LHCN-M2 (cell line): ENCODE results near the gene KIFC3. TPM values are rescaled to one million over a fixed set of nuclear protein-coding genes. Genes with fewer than 3 reads are reported as not detected.
"Not testable (repeated sequence)": the region's sequence is repeated elsewhere in the genome, so short reads cannot be mapped to it uniquely, and the experiment has no call there.

ENCODE experiments used
- DNase-seq: peaks from one replicate; pipeline ENCODE4 v3.0.0-alpha.2; 2012; ENCODE audit warnings: low read depth
- total RNA-seq: library from RNA; depleted of rRNA; stranded (reverse); fragments of >200 nt; gene quantifications from 2 replicates; pipeline ENCODE4 v1.2.3, GENCODE V29; 2014

The KIFC3 gene
- total RNA-seq, 1 experiment from 2014 or later: 77.4 TPM

DNA sequence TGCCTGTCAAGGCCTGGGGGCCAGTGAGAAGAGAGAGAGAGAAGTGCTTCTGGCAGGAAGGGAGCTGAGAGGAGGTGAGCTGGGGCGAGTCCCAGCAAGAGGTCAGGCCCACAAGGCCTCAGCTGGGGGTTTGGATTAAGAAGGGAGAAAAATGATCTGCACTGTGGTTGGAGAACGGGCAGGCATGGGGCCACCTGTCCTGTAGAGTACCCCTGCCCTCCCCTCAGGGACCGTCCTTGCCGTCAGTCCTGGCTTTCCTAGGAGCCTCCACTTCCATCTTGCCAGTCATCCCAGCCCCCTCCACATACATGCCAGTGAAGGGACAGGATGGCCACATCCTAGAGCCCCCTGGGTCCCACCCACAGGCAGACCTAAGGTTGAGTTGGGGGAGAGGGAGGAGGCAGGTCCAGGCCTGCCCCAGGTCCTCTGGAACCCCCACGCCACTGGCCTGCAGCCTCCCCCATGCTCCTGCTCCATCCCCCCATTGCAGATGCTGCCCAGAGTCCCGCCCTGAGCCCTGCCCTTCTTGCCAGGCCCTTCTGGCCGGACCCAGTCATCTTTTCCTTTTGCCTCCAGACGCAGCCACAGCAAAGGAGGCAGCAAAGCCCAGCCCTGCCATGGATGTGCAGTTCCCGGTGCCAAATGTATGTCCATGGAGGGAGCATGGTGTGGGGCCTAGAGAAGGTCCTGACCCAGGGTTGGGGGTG lies 47.8 kb downstream of the KIFC3 start:
- no peak for DNase-seq

DNA sequence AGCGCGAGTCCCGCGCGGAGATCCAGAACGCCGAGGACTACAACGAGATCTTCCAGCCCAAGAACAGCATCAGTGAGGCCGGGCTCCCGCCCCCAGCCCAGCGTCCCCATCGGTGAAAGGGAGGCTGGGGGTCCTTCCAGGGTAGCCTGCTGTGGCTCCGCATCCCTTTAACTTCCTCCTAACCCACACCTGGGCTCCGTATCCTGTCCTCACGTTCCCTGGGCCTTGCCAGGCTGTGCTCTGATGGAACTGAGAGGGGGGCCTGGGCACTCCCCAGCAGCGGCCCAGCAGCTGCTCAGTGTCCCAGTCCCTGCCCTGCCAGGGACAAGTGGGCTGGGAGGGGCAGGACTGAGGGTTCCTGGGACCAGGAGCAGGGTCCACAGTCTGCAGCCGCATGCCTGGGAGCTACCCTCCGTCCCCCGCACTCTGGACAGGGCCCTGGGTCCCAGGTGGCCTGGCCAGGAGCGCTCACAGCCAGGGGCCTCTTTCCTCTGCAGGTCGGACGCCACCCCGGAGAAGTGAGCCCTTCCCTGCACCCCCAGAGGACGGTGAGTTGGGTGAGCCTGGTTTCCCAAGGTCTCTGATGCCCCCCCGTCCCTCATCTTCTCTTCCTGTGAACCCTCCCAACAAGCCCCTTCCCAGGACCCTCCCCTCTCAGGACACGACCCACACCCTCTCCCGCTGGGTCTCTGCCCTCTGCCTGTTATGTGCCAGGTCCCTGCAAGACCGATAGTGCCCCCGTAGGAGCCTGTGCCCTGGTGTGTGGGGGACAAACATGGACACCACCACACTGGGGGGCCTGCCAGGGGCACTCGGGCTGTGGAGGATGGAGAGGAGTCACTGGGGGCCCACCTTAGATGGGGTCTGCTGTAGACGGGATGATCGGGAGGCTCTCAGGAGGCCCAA lies 48.6 kb downstream of the KIFC3 start:
- no peak for DNase-seq

DNA sequence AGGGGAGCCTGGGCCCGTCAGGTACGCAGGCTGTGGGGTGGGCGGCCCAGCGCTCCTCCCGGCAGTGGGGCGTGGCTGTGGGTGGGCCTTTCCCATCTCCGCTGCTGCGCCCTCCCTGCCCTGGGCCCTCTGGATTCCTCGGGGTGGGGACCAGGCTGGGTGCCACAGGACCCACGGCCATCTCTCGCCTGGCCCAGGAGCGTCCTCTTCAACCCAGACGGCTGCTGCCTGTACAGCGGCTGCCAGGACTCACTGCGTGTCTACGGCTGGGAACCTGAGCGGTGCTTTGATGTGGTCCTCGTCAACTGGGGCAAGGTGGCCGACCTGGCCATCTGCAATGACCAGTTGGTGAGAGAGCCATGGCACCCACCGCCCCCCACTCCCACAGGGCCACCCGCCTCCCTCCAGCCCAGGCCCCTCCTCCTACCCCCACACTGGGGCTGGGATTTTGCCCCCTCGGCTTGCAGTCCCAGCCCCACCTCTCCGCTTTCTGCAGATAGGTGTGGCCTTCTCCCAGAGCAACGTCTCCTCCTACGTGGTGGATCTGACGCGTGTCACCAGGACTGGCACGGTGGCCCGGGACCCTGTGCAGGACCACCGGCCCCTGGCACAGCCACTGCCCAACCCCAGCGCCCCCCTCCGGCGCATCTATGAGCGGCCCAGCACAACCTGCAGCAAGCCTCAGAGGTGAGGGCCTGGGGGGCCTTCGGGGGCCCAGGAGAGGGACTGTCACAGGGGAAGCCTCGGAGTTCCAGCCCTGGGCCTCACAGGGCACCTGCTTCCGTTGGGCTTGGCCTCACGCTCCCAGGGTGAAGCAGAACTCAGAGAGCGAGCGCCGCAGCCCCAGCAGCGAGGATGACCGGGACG lies 49.5 kb downstream of the KIFC3 start:
- DNase-seq: no peak

DNA sequence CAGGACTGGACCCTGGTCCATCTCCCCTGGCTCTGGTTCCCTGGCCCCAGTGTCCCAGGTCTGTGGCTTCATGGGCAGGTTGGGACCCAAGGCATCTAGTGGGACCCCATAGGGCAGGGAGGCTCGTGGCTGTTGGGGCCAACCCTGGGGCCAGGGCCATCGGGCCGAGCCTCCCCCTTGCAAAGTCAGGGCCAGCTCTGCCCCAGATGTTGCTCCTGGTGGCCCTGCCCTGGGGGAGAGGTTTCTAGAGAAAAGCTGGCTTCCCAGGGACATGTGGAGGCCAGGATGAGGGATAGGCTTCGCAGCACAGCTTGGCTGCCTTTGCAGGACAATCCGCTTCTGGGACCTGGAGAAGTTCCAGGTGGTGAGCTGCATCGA lies 50.1 kb downstream of the KIFC3 start:
- no peak for DNase-seq

DNA sequence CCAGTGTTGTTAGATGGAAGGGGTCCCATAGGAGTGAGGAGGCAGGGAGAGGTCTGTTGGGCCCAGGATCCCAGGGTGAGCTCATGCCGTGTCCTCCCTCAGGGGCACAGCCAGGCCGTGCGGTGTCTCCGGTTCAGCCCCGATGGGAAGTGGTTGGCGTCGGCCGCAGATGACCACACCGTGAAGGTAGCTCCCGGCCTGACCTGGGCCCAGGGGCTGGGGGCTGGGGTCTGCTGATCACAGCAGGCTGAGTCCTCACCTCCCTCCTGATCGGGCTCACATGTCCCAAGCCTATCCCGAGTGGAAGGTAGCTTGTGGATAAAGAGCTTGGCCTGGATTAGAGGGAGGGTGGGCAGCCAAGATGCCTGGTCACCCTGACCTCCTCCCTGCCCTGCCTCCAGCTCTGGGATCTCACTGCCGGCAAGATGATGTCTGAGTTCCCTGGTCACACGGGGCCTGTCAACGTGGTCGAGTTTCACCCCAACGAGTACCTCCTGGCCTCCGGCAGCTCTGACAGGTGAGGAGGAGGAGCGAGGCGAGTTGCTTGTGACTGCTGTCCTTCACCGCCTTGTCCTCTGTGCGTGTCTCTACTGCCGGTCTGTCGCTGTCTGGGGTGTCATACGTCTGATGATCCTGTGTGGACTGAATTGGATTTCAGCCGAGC lies 50.6 kb downstream of the KIFC3 start:
- DNase-seq: no peak

DNA sequence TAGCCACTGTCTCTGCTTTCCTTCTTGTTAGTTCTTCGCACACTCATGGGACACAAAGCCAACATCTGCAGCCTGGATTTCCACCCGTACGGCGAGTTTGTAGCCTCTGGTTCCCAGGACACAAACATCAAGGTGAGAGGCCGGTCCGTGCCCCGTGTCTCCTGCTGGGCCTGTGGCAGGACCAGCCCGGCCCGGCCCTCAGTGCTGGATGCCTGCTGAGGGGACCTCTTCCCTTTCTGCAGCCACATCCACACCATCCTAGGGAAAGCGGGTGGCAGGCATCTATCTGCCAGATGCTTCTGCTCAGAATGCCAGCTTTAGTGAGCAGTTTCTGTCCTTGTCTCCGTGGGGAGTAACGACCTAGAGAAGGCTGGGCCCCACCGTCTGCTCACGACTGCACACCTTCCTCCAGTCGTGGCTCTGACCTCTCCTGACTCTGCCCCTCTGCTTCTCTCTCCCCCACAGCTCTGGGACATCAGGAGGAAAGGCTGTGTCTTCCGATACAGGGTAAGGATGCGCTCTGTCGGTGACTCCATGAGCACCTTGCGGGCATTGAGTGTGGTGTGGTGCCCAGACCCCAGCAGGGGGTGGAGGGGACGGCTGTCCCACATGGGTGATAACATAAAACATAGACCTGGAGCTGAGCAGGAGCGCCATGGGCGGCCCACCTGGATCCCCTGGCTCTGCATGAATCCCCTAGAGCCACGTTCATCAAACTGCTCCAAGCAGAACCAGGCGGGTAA lies 51.3 kb downstream of the KIFC3 start:
- no peak for DNase-seq

DNA sequence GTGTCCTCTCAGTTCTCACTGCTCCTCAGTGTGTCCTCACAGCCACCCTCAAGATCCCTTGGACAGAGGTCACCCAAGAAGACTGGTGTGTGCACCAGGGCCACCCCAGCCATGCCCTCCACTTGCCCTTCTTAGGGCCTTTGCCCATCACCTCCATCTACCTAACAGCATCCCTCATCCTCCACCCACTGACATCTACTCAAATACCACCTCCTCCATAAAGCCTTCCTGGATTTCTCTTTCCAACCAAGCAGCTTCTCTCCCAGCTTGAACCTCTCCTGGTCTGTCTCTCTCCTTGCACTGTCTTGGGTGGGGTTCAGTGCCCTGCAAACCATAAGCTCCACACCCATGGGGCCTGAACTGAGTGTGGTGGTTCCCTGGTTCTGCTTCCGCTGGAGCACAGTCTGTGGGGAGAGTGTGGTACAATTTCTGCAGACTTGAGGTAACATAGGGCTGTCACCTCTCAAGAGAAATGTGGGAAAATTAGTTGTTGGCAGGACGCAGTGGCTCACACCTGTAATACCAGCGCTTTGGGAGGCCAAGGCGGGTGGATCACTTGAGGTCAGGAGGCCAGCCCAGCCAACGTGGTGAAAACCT lies 52.3 kb downstream of the KIFC3 start:
- no peak for DNase-seq

DNA sequence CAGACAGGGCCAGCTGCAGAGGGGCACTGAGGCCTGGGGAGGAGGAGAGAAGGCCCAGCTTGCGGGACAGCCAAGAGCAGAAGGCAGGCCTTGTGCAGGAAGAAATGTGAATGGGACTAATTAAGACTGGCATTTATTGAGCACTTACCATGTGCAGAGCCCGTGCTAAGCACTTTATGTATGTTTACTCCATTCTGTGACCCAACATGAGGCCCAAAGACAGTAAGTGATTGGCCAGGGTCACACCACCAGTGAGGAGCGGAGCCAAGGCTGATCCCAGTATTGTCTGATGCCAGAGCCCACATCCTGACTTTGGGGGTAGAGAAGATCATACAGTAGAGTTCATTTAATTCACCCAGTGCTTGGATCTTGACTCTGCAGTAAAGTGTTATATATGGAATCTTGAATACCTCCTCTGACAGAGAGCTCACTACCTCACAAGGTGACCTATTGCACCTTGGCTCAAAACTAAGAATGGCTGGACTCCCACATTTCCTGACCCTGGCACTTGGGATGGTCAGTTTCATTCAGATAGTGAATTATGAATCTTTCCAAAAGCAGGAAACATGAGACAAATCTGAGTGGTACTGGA lies 53.1 kb downstream of the KIFC3 start:
- no peak for DNase-seq

DNA sequence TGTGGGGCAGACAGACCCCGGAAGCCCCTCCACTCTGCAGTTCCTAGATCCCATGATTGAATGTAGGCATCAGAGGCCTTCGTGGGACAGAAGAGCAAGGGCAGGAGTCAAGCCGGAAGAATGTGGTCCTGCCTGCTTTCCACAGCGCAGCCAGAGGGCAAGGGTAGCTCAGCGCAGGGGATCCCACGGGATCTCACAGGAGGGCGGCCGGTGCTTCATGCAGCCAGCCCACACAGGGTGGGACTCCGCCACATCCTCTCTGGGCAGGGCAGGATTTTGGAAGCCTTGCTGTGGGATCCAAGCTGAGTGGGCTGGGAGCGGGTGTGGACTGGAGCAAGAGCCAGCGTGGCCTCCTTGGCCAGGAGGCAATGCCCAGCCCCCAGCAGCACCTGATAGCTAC lies 53.7 kb downstream of the KIFC3 start:
- no peak for DNase-seq

DNA sequence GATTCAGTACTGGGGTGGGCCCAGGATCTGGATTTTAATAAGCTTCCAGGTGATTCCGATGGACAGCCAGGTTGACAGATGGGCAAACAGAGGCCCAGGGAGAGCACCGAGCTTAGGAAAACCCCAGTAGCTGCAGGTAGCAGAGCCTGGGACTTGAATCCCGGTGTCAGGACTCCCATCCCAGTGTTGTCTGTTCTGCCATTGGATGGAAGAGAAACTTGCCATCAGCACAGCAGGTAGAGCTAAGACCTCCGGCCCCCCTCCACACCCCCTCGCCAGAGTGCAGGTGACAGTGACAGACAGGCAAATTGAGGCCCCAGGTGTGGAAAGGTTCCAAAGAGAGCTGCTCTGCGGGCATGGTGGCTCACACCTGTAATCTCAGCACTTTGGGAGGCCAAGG lies 54.3 kb downstream of the KIFC3 start:
- no peak for DNase-seq

DNA sequence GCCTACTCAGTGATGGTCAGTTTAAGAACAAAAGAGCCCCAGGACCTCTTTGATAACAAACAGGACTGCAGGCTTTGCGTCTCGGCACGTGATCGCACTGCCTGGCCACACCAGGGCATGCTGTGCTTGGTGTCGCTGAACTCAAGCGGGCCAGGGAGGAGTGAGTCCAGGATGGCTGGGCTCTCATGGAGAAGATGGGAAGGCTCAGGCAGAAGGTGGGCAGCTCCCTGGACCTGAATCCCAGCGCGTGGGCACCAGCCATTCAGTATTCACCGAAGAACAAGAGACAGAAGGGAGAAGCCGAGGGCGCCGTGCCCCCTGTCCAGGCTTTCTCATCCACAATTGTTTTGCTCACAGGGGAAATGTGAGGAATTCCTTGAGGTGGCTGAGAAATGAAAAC lies 54.8 kb downstream of the KIFC3 start:
- no peak for DNase-seq

DNA sequence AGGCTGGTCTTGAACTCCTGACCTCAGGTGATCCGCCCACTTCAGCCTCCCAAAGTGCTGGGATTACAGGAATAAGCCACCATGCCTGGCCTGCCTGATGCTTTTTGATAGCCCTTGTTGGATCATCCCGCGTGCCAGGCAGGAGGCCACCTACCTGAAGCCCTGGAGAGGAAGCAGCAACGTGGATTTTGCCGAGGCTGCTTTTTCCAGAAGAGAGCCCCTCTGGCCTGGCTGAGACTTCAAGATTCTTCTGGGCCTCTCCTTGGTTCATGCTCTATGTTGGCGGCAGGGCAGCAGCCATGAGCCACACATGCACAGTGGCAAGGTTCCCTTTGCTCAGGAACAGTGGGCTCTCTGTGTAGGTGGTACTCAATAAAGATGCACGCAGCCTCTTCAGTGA lies 55.2 kb downstream of the KIFC3 start:
- DNase-seq: no peak

DNA sequence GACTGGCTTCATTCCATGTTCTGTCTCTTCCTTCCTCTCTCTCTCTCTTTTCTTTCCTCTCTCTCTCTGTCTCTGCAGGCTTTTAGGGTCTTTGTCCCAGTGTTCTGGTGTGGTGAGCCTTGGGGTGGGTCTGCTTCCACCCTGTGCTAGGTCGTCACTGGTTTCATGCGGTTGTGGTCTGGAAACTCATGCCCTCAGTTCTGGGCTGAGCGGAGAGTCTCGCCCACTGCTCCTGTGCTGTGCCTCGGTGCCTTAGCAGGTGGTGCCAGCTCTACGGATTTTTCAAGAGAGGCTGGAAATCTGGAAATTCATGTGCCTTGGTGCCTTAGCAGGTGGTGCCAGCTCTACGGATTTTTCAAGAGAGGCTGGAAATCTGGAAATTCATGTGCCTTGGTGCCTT lies 56.0 kb downstream of the KIFC3 start:
- DNase-seq: not testable (repeated sequence)

DNA sequence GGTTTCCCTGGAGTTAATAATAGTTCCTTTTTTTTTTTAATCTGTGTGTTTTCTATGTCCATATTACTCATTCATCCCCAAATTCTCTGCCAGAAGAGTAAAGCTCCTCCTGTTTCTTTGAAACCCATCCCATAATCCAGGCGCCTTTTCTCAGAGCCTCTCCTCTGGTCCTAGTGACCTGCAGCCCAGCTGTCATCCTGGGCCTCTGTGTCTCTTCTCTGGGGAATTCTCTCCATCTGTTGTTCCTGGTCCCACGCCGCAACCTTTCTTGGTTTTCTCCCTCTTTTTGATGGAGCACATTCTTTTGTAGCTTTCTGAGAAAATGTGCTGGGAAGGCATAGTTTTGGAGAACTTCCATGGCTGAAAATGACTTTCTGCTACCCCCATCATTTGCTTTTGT lies 56.5 kb downstream of the KIFC3 start:
- no peak for DNase-seq

DNA sequence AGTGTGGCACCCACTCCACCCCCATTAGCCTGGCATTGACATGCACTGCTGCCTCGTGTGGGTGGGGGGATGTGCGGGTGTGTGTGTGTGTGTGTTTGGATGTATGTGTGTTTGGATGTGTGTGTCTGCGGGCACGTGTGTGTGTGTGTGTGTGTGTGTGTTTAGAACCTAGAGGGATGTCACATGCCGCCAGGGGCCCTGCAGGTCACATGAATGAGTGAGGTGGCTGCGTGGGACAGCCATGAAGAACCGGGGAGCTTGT lies 57.7 kb downstream of the KIFC3 start:
- no peak for DNase-seq

DNA sequence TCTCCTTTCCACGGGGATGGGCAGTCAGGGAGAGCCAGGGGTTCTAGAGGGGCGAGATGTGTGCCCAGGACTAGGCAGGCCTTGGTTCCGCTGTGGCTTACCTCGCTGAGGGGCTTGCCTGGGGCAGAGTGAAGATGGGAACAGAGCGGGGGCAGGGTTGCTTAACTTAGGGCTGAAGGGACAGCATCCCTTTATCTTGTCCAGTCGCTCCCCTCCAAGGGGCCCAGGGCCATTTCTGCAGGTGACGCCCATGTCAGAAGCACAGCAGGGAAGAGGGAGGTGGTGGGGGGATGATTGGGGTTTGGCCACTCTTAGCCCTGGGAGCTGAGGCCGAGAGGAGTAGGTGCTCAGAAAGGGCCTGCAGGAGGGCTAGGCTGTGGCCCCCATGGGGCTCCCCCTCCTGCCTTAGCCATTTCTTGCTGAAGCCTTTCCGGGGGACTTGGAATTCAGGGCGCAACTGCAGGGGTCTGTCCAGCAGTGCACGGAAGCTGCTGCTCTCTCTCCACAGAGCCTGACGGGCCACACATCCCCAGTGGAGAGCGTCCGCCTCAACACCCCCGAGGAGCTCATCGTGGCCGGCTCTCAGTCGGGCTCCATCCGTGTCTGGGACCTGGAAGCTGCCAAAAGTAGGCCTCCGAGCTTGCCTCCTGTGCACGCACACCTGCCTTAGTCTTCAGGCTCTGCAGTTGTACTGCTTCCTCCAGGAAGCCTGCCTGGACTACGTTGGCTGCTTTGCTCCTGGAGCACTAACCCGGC lies 58.2 kb downstream of the KIFC3 start:
- DNase-seq: no peak

DNA sequence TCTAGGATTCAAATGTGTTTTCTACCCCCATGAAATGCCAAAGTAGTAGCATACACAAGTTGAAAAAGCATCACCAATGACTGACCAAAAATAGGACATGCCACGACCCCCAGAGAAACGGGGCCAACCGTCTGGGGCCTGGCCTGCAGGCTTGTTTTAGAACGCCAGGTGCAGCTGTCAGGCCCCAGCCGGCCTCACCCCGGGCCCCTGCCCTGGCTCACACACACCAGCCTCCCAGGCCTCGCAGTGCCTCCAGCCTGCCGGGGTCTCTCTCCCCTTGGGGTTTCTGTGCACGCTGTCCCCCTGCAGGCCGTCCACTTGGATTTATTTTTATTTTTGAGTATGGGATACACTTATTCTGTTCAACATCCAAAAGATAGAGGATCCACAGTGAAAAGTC lies 58.8 kb downstream of the KIFC3 start:
- DNase-seq: no peak

DNA sequence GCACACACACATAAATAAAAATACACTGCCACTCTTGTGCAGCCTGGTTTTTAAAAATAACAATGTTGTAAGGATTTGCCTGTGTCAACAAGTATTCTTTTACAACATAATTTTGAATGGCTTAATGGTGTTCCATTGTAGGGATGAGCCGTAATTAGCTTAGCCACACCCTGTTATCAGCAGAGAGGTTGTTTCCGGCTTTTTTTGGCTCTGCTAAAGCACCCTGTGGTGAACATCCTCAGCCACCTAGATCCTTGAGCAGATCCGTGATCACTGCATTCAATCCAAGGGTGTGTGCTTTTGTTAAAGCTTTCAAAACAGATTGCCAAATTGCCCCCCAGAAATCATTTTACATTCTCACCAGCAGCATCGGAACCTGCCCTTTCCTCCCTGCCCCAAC lies 59.7 kb downstream of the KIFC3 start:
- no peak for DNase-seq

DNA sequence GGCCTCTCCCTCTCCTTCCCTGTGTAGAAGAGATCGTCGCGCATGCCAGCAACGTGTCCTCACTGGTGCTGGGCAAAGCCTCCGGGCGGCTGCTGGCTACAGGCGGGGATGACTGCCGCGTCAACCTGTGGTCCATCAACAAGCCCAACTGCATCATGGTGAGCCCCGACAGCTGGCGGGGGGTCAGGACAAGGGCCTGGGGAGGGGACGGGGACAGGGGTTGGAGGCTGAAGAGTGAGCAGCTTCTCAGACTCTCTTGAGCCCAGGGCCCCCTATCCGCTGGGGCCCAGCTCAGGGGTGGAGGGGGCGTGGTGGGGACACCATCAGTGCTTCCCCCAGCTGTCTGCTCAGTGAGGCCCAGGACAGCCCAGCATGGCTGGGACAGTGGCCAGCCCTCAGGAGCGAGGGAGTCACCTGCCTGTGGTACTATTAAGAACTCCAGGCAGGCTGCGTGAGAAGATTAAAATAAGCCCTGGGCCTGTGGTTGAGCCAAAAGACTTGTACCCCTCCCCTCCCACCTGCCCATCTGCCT lies 60.6 kb downstream of the KIFC3 start:
- DNase-seq: no peak
